Suprapubic skin (tissue), 4 donors: ENCODE data around the gene TMEM91.

Source experiments
- EP300 ChIP-seq: sonication (generic); formaldehyde crosslinking; IDR thresholded peaks from one replicate; pipeline ENCODE4 v1.6.1; 2017; ENCODE audit warnings: antibody characterized with exemption
- POLR2A ChIP-seq, 2 donors: fragments of 450-650 bp; IDR thresholded peaks; one replicate each; pipeline ENCODE4 v1.6.1; 2017; ENCODE audit warnings: antibody characterized with exemption in 2 of 2, mild to moderate bottlenecking in 2 of 2, moderate library complexity in 2 of 2
- POLR2AphosphoS5 ChIP-seq, 3 donors: sonication (generic); formaldehyde crosslinking; IDR thresholded peaks; one replicate each; pipeline ENCODE4 v1.6.1; 2017; ENCODE audit warnings: antibody characterized with exemption in 3 of 3
- TF ChIP-seq, protein P1 (sequence below), 2 donors: fragments of 200-600 bp in 1 of 2; fragments of 450-650 bp in 1 of 2; sonication (generic) in 1 of 2; IDR thresholded peaks; one replicate each; pipeline ENCODE4 v1.5.1; 2016 to 2019; ENCODE audit warnings: antibody characterized with exemption in 2 of 2, mild to moderate bottlenecking in 1 of 2, moderate library complexity in 1 of 2

DNA sequence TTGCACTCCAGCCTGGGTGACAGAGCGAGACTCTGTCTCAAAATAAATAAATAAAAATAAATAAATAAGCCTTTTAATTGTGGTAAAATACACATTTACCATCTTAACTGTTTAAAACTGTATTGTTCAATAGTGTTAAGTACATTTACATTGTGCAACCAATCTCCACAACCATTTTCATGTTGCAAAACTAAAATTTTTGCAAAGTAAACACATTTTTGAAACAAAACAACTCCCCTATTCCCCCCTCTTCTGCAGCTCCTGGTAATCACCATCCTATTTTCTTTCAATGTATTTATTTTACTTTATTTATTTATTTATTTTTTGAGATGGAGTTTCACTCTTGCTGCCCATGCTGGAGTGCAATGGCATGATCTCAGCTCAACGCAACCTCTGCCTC is 6.6 kb upstream of the TMEM91 start:
- TF ChIP-seq, protein P1, sequence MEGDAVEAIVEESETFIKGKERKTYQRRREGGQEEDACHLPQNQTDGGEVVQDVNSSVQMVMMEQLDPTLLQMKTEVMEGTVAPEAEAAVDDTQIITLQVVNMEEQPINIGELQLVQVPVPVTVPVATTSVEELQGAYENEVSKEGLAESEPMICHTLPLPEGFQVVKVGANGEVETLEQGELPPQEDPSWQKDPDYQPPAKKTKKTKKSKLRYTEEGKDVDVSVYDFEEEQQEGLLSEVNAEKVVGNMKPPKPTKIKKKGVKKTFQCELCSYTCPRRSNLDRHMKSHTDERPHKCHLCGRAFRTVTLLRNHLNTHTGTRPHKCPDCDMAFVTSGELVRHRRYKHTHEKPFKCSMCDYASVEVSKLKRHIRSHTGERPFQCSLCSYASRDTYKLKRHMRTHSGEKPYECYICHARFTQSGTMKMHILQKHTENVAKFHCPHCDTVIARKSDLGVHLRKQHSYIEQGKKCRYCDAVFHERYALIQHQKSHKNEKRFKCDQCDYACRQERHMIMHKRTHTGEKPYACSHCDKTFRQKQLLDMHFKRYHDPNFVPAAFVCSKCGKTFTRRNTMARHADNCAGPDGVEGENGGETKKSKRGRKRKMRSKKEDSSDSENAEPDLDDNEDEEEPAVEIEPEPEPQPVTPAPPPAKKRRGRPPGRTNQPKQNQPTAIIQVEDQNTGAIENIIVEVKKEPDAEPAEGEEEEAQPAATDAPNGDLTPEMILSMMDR (IDR thresholded peaks at IDR 0.05): no peak
- no peak for TF ChIP-seq POLR2A (IDR thresholded peaks at IDR 0.05)
- no peak for TF ChIP-seq POLR2AphosphoS5 (IDR thresholded peaks at IDR 0.05)
- TF ChIP-seq EP300: no peak
